H1 (cell line): Measurements from ENCODE around the gene METTL8. TPM values are rescaled to one million over a fixed set of nuclear protein-coding genes. Genes with fewer than 3 reads are reported as not detected.

Source experiments
- CTCF ChIA-PET: fragments of 300-600 bp; sonication (Branson Sonifier 250); formaldehyde crosslinking; loops from one replicate; lab custom pipeline; 2021; ENCODE audit not compliant: partially characterized antibody; lab: Charles Lee
- POLR2A ChIA-PET: fragments of 300-600 bp; sonication (Branson Sonifier 250); formaldehyde crosslinking; loops from one replicate; lab custom pipeline; 2021; ENCODE audit warnings: inconsistent platforms; ENCODE audit not compliant: partially characterized antibody; lab: Charles Lee
- DNase-seq, 2 experiments: peaks; one replicate each; pipeline versions ENCODE4 v3.0.0 to v3.0.0-alpha.2; 2010 to 2022; ENCODE audit warnings: low spot score in 2 of 2, low read depth in 1 of 2, mixed read lengths in 1 of 2
- FAIRE-seq: peaks from 2 replicates; lab custom pipeline; 2011; peaks lifted over from hg19 to GRCh38; lab: Jason Lieb, UNC
- H2AFZ ChIP-seq: 2 replicates; pipeline ENCODE4 v1.8.1; 2012; ENCODE audit warnings: low read length, inconsistent platforms
- H2AK5ac ChIP-seq: 2 replicates; pipeline ENCODE4 v1.6.1; 2013; ENCODE audit warnings: low read depth, low read length
- H2BK120ac ChIP-seq: replicated peaks from 2 replicates; pipeline ENCODE3; 2013; ENCODE audit warnings: low read depth, low read length, inconsistent platforms
- H2BK12ac ChIP-seq: 2 replicates; pipeline ENCODE4 v1.6.1; 2013; ENCODE audit warnings: low read depth, low read length
- H2BK15ac ChIP-seq: 2 replicates; pipeline ENCODE4 v1.6.1; 2013; ENCODE audit warnings: low read length
- H2BK20ac ChIP-seq: 2 replicates; pipeline ENCODE4 v1.6.1; 2013; ENCODE audit warnings: low read length
- H2BK5ac ChIP-seq: 2 replicates; pipeline ENCODE4 v1.6.1; 2013; ENCODE audit warnings: low read depth, low read length
- H3K14ac ChIP-seq: 2 replicates; pipeline ENCODE4 v1.6.1; 2013; ENCODE audit warnings: inconsistent platforms; ENCODE audit not compliant: insufficient read length
- H3K18ac ChIP-seq: 2 replicates; pipeline ENCODE4 v1.6.1; 2013; ENCODE audit warnings: low read length; ENCODE audit errors: extremely low read depth
- H3K23ac ChIP-seq: 2 replicates; pipeline ENCODE4 v1.6.1; 2013; ENCODE audit warnings: inconsistent platforms; ENCODE audit not compliant: insufficient read length
- H3K23me2 ChIP-seq: 2 replicates; pipeline ENCODE4 v1.6.1; 2013; ENCODE audit warnings: low read depth, low read length
- H3K27ac ChIP-seq: 2 replicates; pipeline ENCODE4 v1.6.1; 2011; ENCODE audit warnings: low read depth, low read length, inconsistent platforms
- H3K27me3 ChIP-seq, 4 experiments: replicated peaks in 1 of 4; 1 replicate in 1 of 4; 2 replicates in 3 of 4; pipeline versions ENCODE4 v1.6.1 to v1.8.1; 2011 to 2013; ENCODE audit warnings: low read length in 3 of 4, mild to moderate bottlenecking in 3 of 4, inconsistent platforms in 2 of 4, mixed read lengths in 2 of 4, moderate library complexity in 1 of 4; ENCODE audit not compliant: control insufficient read depth in 3 of 4, insufficient read depth in 3 of 4; ENCODE audit errors: extremely low read depth in 1 of 4
- H3K36me3 ChIP-seq, 4 experiments: 2 replicates each; pipeline versions ENCODE4 v1.6.1 to v1.8.1; 2011 to 2013; ENCODE audit warnings: mild to moderate bottlenecking in 4 of 4, low read length in 3 of 4, moderate library complexity in 2 of 4, control low read depth in 1 of 4, inconsistent platforms in 1 of 4; ENCODE audit not compliant: insufficient read depth in 4 of 4, control insufficient read depth in 2 of 4
- H3K4ac ChIP-seq: replicated peaks from 2 replicates; pipeline ENCODE3; 2013; ENCODE audit warnings: low read length, low read depth, mixed read lengths, inconsistent platforms; ENCODE audit not compliant: insufficient read length
- H3K4me1 ChIP-seq, 4 experiments: replicated peaks in 1 of 4; 1 replicate in 1 of 4; 2 replicates in 3 of 4; pipeline versions ENCODE4 v1.6.1 to v1.8.1; 2011 to 2013; ENCODE audit warnings: low read length in 3 of 4, inconsistent platforms in 2 of 4, mixed read lengths in 1 of 4; ENCODE audit not compliant: insufficient read depth in 4 of 4, control insufficient read depth in 3 of 4
- H3K4me2 ChIP-seq, 2 experiments: 2 replicates each; pipeline versions ENCODE4 v1.6.1 to v1.8.1; 2011 to 2013; ENCODE audit warnings: low read depth in 2 of 2, low read length in 2 of 2, control low read depth in 1 of 2, inconsistent platforms in 1 of 2, mild to moderate bottlenecking in 1 of 2; ENCODE audit not compliant: insufficient read depth in 1 of 2
- H3K4me3 ChIP-seq, 4 experiments: fragments of 200-600, 300-600 bp in 1 of 4; sonication (generic), shearing (Covaris generic), sonication (Bioruptor Twin) in 1 of 4; 2 replicates each; pipeline versions ENCODE4 v1.5.1 to v1.8.1; 2011 to 2016; ENCODE audit warnings: low read length in 4 of 4, low read depth in 3 of 4, control low read depth in 2 of 4, inconsistent platforms in 2 of 4, mild to moderate bottlenecking in 2 of 4, mixed read lengths in 1 of 4, moderate library complexity in 1 of 4; ENCODE audit not compliant: insufficient read depth in 2 of 4; ENCODE audit errors: extremely low read depth in 1 of 4
- H3K56ac ChIP-seq: replicated peaks from 2 replicates; pipeline ENCODE3; 2013; ENCODE audit warnings: low read depth, mild to moderate bottlenecking, mixed read lengths, low read length, inconsistent platforms; ENCODE audit not compliant: insufficient read length
- H3K79me1 ChIP-seq: 2 replicates; pipeline ENCODE4 v1.6.1; 2013; ENCODE audit warnings: low read depth, low read length, control low read depth
- H3K79me2 ChIP-seq, 2 experiments: 2 replicates each; pipeline versions ENCODE4 v1.6.1 to v1.8.1; 2012 to 2013; ENCODE audit warnings: low read length in 2 of 2, mild to moderate bottlenecking in 2 of 2, inconsistent platforms in 1 of 2; ENCODE audit not compliant: insufficient read depth in 2 of 2, control insufficient read depth in 1 of 2
- H3K9ac ChIP-seq, 4 experiments: replicated peaks in 1 of 4; 1 replicate in 1 of 4; 2 replicates in 3 of 4; pipeline versions ENCODE4 v1.6.1 to v1.8.1; 2011 to 2013; ENCODE audit warnings: low read depth in 3 of 4, low read length in 3 of 4, control low read depth in 2 of 4, mild to moderate bottlenecking in 2 of 4, moderate library complexity in 2 of 4, inconsistent platforms in 1 of 4; ENCODE audit errors: extremely low read depth in 1 of 4
- H3K9me3 ChIP-seq, 2 experiments: 2 replicates each; pipeline versions ENCODE4 v1.6.1 to v1.8.1; 2012 to 2013; ENCODE audit warnings: mild to moderate bottlenecking in 2 of 2, moderate library complexity in 2 of 2, control low read depth in 1 of 2, inconsistent platforms in 1 of 2, low read depth in 1 of 2, low read length in 1 of 2, mixed read lengths in 1 of 2; ENCODE audit not compliant: insufficient read depth in 2 of 2
- H4K20me1 ChIP-seq, 2 experiments: replicated peaks in 1 of 2; 2 replicates each; pipeline versions ENCODE3 to v1.8.1; 2011 to 2013; ENCODE audit warnings: inconsistent platforms in 2 of 2, low read length in 2 of 2, mild to moderate bottlenecking in 1 of 2; ENCODE audit not compliant: insufficient read depth in 2 of 2, control insufficient read depth in 1 of 2
- H4K5ac ChIP-seq: 2 replicates; pipeline ENCODE4 v1.6.1; 2013; ENCODE audit warnings: low read length, low read depth, mixed read lengths, inconsistent platforms; ENCODE audit not compliant: insufficient read length
- H4K8ac ChIP-seq: 2 replicates; pipeline ENCODE4 v1.8.0; 2013; ENCODE audit warnings: mild to moderate bottlenecking, moderate library complexity, low read length, inconsistent platforms; ENCODE audit not compliant: insufficient read depth; ENCODE audit errors: extremely low read depth
- H4K91ac ChIP-seq: replicated peaks from 2 replicates; pipeline ENCODE3; 2013; ENCODE audit warnings: low read length, mixed read lengths, inconsistent platforms; ENCODE audit not compliant: insufficient read length
- CHD1 ChIP-seq: IDR thresholded peaks from 2 replicates; pipeline ENCODE4 v1.6.1; 2012; ENCODE audit warnings: low read depth, low read length, improper control_type of control experiment
- CTBP2 ChIP-seq: IDR thresholded peaks from 2 replicates; pipeline ENCODE4 v1.7.0; 2011; ENCODE audit warnings: borderline replicate concordance, mild to moderate bottlenecking, moderate library complexity, mixed read lengths, low read length; ENCODE audit not compliant: insufficient read depth, insufficient read length
- TAF7 ChIP-seq: optimal IDR thresholded peaks from 2 replicates; pipeline ENCODE3; 2011; ENCODE audit warnings: low read depth, mild to moderate bottlenecking, inconsistent platforms, low read length, moderate library complexity, borderline replicate concordance
- YY1 ChIP-seq: IDR thresholded peaks from 2 replicates; pipeline ENCODE4 v1.6.1; 2011; ENCODE audit warnings: low read depth, mild to moderate bottlenecking, low read length
- WGBS, 2 experiments: shearing (Covaris generic) in 1 of 2; methylation state at CpG; one replicate each; pipeline versions ENCODE4 v1.1.6 to v1.1.7; 2013 to 2015; ENCODE audit warnings: low lambda C conversion rate in 2 of 2, mixed read lengths in 2 of 2, inconsistent platforms in 1 of 2, low coverage in 1 of 2, missing lambda C conversion rate in 1 of 2; ENCODE audit not compliant: insufficient replicate concordance in 2 of 2, insufficient coverage in 1 of 2, insufficient read length in 1 of 2; ENCODE audit errors: extremely low coverage in 1 of 2, missing lambda C conversion rate in 1 of 2; 5-methylcytosine and 5-hydroxymethylcytosine counted together
- polyA plus RNA-seq, 7 experiments: library from polyadenylated mRNA; depleted of rRNA in 3 of 7; stranded (reverse) in 5 of 7; unstranded in 2 of 7; fragments of >200 nt in 5 of 7; fragments of 200-250 nt in 2 of 7; gene quantifications; 1 replicate in 5 of 7; 2 replicates in 1 of 7; 4 replicates in 1 of 7; pipeline versions ENCODE4 v1.2.1 to v1.2.3, GENCODE V29; 2011 to 2013; ENCODE audit warnings: missing spikeins in 2 of 7, mixed read lengths in 2 of 7
- total RNA-seq: library from RNA; stranded (reverse); fragmentation: NEBNext Ultra II Directional; extraction: Animal tissue kit (Norgen Biotek cat#: 25700); gene quantifications from 2 replicates; pipeline ENCODE4 v1.2.1, GENCODE V29; 2021

Gene METTL8
- total and polyA plus RNA-seq, 2 of the 8 experiments (the other 6 are each of a cell fraction or from before 2014, with no cell fraction given): 17.6 to 79.7 TPM

- peak in 1 of 2 experiments; percentile 43 for DNase-seq
- Histone ChIP-seq H2BK120ac (peak overlapping the region; percentile 99), H3K4me3 (peak overlapping the region in 1 of 4 experiments; percentile 35; a peak in 1 of 8 replicates), H3K9ac (peak overlapping the region in 2 of 4 experiments; percentile 34 to 36; a peak in 2 of 7 replicates), H3K79me2 (no peaks in the 10 kb centered on the region), H2AK5ac (peak overlapping the region; percentile 95), H3K56ac (peak overlapping the region; percentile 23), H4K20me1 (no peaks in the 10 kb centered on the region), H3K4me2 (peak overlapping the region in 1 of 2 experiments; percentile 67; a peak in 2 of 4 replicates), H3K4me1 (peaks cover 22 to 51% (median 41%) of the 10 kb centered on the region in 4 experiments), H2BK5ac (peak overlapping the region; percentile 97), H2BK15ac (no peak overlapping the region), H3K18ac (peak overlapping the region; percentile 99), H4K91ac (peak overlapping the region; percentile 99), H3K23me2 (no peaks in the 10 kb centered on the region), H4K5ac (peak overlapping the region; percentile 97), H3K27ac (peak overlapping the region; percentile 91), H3K79me1 (no peaks in the 10 kb centered on the region), H3K4ac (peak overlapping the region; percentile 10), H2BK20ac (peak overlapping the region; percentile 100), H4K8ac (0 out of 2 replicates have a peak overlapping the region, but pooled peaks have one; percentile 19), H3K14ac (no peak overlapping the region), H2BK12ac (peak overlapping the region; percentile 98), H3K27me3 (no peaks in the 10 kb centered on the region), H3K23ac (no peak overlapping the region), H3K9me3 (peaks cover 4 to 12% of the 10 kb centered on the region in 2 experiments), H3K36me3 (peaks cover 0 to 4% (median 1%) of the 10 kb centered on the region in 4 experiments; a peak in 2 of 8 replicates), H2AFZ (no peak overlapping the region)
- ChIA-PET POLR2A (interaction anchor here (0.6 to 6.1 kb wide), 8 partner anchors 10 to 574 kb away, joined by 3 to 42 read pairs (median 4); partner anchors contain the start of genes DCAF17 and METTL8), CTCF (interaction anchor here (1.0 to 2.2 kb wide), 4 partner anchors 99 to 350 kb away, joined by 3 to 10 read pairs (median 4); partner anchors contain the start of genes DCAF17 and METTL8)
- 39% methylated on average over 4 of the region's 4 CpGs; no CpG with 5 or more reads in 1 of the 2 experiments for WGBS, 2 experiments
- no peak for FAIRE-seq
- TF ChIP-seq CHD1: no peak
- TF ChIP-seq TAF7: no peak
- TF ChIP-seq YY1: no peak
- TF ChIP-seq CTBP2: no peak
Observed at GRCh38 chr2:171317492-171318125, 116.2 kb downstream of the METTL8 start.
